HEK293 (cell line): ENCODE results near the gene RCL1.
A peak's percentile ranks its signal among the peaks of the same experiment; 100 is the strongest.

ENCODE experiments used
- CTCF ChIA-PET: fragments of 350-600 bp; formaldehyde crosslinking; extraction: SDS; loops from one replicate; lab custom pipeline; 2021; ENCODE audit warnings: antibody characterized with exemption; lab: Yijun Ruan, JAX
- POLR2A ChIA-PET: fragments of 300-600 bp; formaldehyde crosslinking; extraction: SDS; loops from one replicate; lab custom pipeline; 2020; ENCODE audit warnings: antibody characterized with exemption, inconsistent platforms; lab: Yijun Ruan, JAX
- H3K27ac ChIP-seq: fragments of 200-500 bp; sonication (Bioruptor generic); 2 replicates; pipeline ENCODE4 v1.5.1; 2014; ENCODE audit warnings: low read depth, low read length, control low read depth, inconsistent platforms; ENCODE audit errors: extremely low read depth
- H3K36me3 ChIP-seq, 2 experiments: fragments of 200-500 bp in 1 of 2; sonication (Bioruptor generic) in 1 of 2; 1 replicate in 1 of 2; 2 replicates in 1 of 2; pipeline ENCODE4 v1.5.1; 2014 to 2017; ENCODE audit warnings: inconsistent platforms in 2 of 2, low read length in 2 of 2; ENCODE audit not compliant: control insufficient read depth in 2 of 2, insufficient read depth in 1 of 2
- H3K4me1 ChIP-seq: fragments of 200-500 bp; sonication (Bioruptor generic); 2 replicates; pipeline ENCODE4 v1.5.1; 2014; ENCODE audit warnings: mild to moderate bottlenecking, low read length, inconsistent platforms; ENCODE audit not compliant: control insufficient read depth, insufficient read depth
- H3K4me3 ChIP-seq: 2 replicates; pipeline ENCODE4 v1.5.1; 2011; ENCODE audit warnings: low read depth, mild to moderate bottlenecking, control low read depth, low read length, moderate library complexity
- H3K9me3 ChIP-seq: fragments of 200-500 bp; sonication (Bioruptor generic); 2 replicates; pipeline ENCODE4 v1.5.1; 2014; ENCODE audit warnings: low read depth, low read length, inconsistent platforms; ENCODE audit not compliant: control insufficient read depth, insufficient read depth
- ELK4 ChIP-seq: IDR thresholded peaks from 2 replicates; pipeline ENCODE4 v1.6.1; 2011; ENCODE audit warnings: mild to moderate bottlenecking, low read depth, low read length, borderline replicate concordance
- GLIS2 ChIP-seq: fragments of 450-650 bp; formaldehyde crosslinking; IDR thresholded peaks from 2 replicates; pipeline ENCODE4 v1.5.1; 2016; ENCODE audit warnings: missing biosample characterization, missing genetic modification characterization
- HOXC10 ChIP-seq: sonication (generic); formaldehyde crosslinking; IDR thresholded peaks from 2 replicates; pipeline ENCODE4 v1.8.1; 2023; ENCODE audit warnings: mild to moderate bottlenecking, missing genetic modification reagents
- INSM2 ChIP-seq: fragments of 450-650 bp; formaldehyde crosslinking; IDR thresholded peaks from 2 replicates; pipeline ENCODE4 v1.5.1; 2016; ENCODE audit warnings: missing biosample characterization, missing genetic modification characterization
- PRDM6 ChIP-seq: fragments of 450-650 bp; formaldehyde crosslinking; IDR thresholded peaks from 2 replicates; pipeline ENCODE4 v1.5.1; 2017; ENCODE audit warnings: missing biosample characterization, missing genetic modification characterization
- SCRT1 ChIP-seq: fragments of 450-650 bp; formaldehyde crosslinking; IDR thresholded peaks from 2 replicates; pipeline ENCODE4 v1.5.1; 2016; ENCODE audit warnings: missing biosample characterization, missing genetic modification characterization, borderline replicate concordance
- SP7 ChIP-seq: fragments of 450-650 bp; formaldehyde crosslinking; IDR thresholded peaks from 2 replicates; pipeline ENCODE4 v1.5.1; 2016; ENCODE audit warnings: missing biosample characterization, missing genetic modification characterization
- YY1 ChIP-seq: fragments of 450-650 bp; formaldehyde crosslinking; IDR thresholded peaks from 2 replicates; pipeline ENCODE4 v1.5.1; 2018; ENCODE audit warnings: missing biosample characterization, missing genetic modification characterization
- ZBTB21 ChIP-seq: fragments of 450-650 bp; formaldehyde crosslinking; IDR thresholded peaks from 2 replicates; pipeline ENCODE4 v1.5.1; 2017; ENCODE audit warnings: missing biosample characterization, missing genetic modification characterization
- ZBTB8A ChIP-seq: fragments of 450-650 bp; formaldehyde crosslinking; IDR thresholded peaks from 2 replicates; pipeline ENCODE4 v1.5.1; 2016; ENCODE audit warnings: missing biosample characterization, missing genetic modification characterization
- ZNF10 ChIP-seq: fragments of 450-650 bp; formaldehyde crosslinking; IDR thresholded peaks from 2 replicates; pipeline ENCODE4 v1.5.1; 2017; ENCODE audit warnings: missing biosample characterization, missing genetic modification characterization
- ZNF121 ChIP-seq: fragments of 450-650 bp; formaldehyde crosslinking; IDR thresholded peaks from 2 replicates; pipeline ENCODE4 v1.5.1; 2016; ENCODE audit warnings: missing biosample characterization, missing genetic modification characterization
- ZNF18 ChIP-seq: fragments of 450-650 bp; formaldehyde crosslinking; IDR thresholded peaks from 2 replicates; pipeline ENCODE4 v1.5.1; 2016; ENCODE audit warnings: missing biosample characterization, missing genetic modification characterization
- ZNF311 ChIP-seq: fragments of 450-650 bp; formaldehyde crosslinking; IDR thresholded peaks from 2 replicates; pipeline ENCODE4 v1.5.1; 2017; ENCODE audit warnings: missing biosample characterization, missing genetic modification characterization, borderline replicate concordance
- ZNF350 ChIP-seq: fragments of 450-650 bp; formaldehyde crosslinking; IDR thresholded peaks from 2 replicates; pipeline ENCODE4 v1.5.0; 2017; ENCODE audit warnings: missing biosample characterization, mild to moderate bottlenecking, missing genetic modification characterization
- ZNF394 ChIP-seq: fragments of 450-650 bp; formaldehyde crosslinking; IDR thresholded peaks from 2 replicates; pipeline ENCODE4 v1.5.1; 2016; ENCODE audit warnings: missing biosample characterization, missing genetic modification characterization, mild to moderate bottlenecking, moderate library complexity, borderline replicate concordance
- ZNF530 ChIP-seq: fragments of 450-650 bp; formaldehyde crosslinking; IDR thresholded peaks from 2 replicates; pipeline ENCODE4 v1.5.1; 2016; ENCODE audit warnings: low read depth, missing biosample characterization, missing genetic modification characterization
- ZNF561 ChIP-seq: fragments of 450-650 bp; IDR thresholded peaks from 2 replicates; pipeline ENCODE4 v1.5.1; 2018; ENCODE audit warnings: missing biosample characterization, missing genetic modification characterization, borderline replicate concordance
- ZNF600 ChIP-seq: fragments of 450-650 bp; formaldehyde crosslinking; IDR thresholded peaks from 2 replicates; pipeline ENCODE4 v1.5.1; 2016; ENCODE audit warnings: missing biosample characterization, missing genetic modification characterization
- ZNF626 ChIP-seq: fragments of 450-650 bp; sonication (Bioruptor Pico); formaldehyde crosslinking; IDR thresholded peaks from 2 replicates; pipeline ENCODE4 v1.5.1; 2018; ENCODE audit warnings: missing biosample characterization, missing genetic modification characterization, inconsistent platforms
- ZNF791 ChIP-seq: fragments of 450-650 bp; formaldehyde crosslinking; IDR thresholded peaks from 2 replicates; pipeline ENCODE4 v1.5.1; 2016; ENCODE audit warnings: missing biosample characterization, missing genetic modification characterization
- ZSCAN23 ChIP-seq: fragments of 450-650 bp; formaldehyde crosslinking; IDR thresholded peaks from 2 replicates; pipeline ENCODE4 v1.5.1; 2016; ENCODE audit warnings: missing biosample characterization, missing genetic modification characterization

Gene RCL1

GRCh38 chr9:4828761-4829160 lies 36.0 kb downstream of the RCL1 start:
- H3K36me3 ChIP-seq, result no peaks in the 10 kb centered on the region
- H3K4me1 ChIP-seq, result 0 out of 2 replicates have a peak, but pooled peaks cover 4% of the 10 kb centered on the region
- no peak overlapping the region for H3K4me3 ChIP-seq
- CTCF ChIA-PET, result interaction anchor here (0.8 to 1.3 kb wide), 2 partner anchors 66 to 69 kb away, joined by 3 read pairs; no protein-coding TSS in a partner anchor
- POLR2A ChIA-PET, result interaction anchor here (0.9 kb wide), 1 partner anchor 36 kb away, joined by 3 read pairs; the partner anchor contains the start of gene RCL1
- TF ChIP-seq PRDM6 (tag by site-specific recombination), result peak; percentile 17; the same call in 1 of the 2 replicates
- TF ChIP-seq ZNF600 (tag by site-specific recombination), result no peak
- TF ChIP-seq, all 188 proteins: peak for 1
- Histone ChIP-seq H3K9me3 (no peaks in the 10 kb centered on the region), H3K27ac (no peak overlapping the region)

- H3K9me3 ChIP-seq, result no peaks in the 10 kb centered on the region
- POLR2A ChIA-PET, result no interaction called here
- no peaks in the 10 kb centered on the region for H3K36me3 ChIP-seq
- TF ChIP-seq ZNF121 (no peak), ZBTB21 (tag by site-specific recombination) (no peak), ZNF561 (no peak), ZNF10 (tag by site-specific recombination) (no peak), ZSCAN23 (tag by site-specific recombination) (no peak), ELK4 (no peak), ZNF530 (tag by site-specific recombination) (no peak), ZNF394 (tag by site-specific recombination) (no peak), YY1 (no peak), ZNF791 (tag by site-specific recombination) (no peak), ZBTB8A (no peak), ZNF350 (tag by site-specific recombination) (no peak)
- no peak overlapping the region for H3K4me3 ChIP-seq
- H3K4me1 ChIP-seq, result 0 out of 2 replicates have a peak, but pooled peaks cover 4% of the 10 kb centered on the region
- CTCF ChIA-PET, result interaction anchor here (0.6 to 0.8 kb wide), 3 partner anchors 21 to 1182 kb away, joined by 3 to 5 read pairs (median 3); no protein-coding TSS in a partner anchor
- no peak overlapping the region for H3K27ac ChIP-seq
Observed at GRCh38 chr9:4829969-4830368, 37.2 kb downstream of the RCL1 start.

- no peaks in the 10 kb centered on the region for H3K9me3 ChIP-seq
- no peak overlapping the region for H3K4me3 ChIP-seq
- H3K4me1 ChIP-seq, result 0 out of 2 replicates have a peak, but pooled peaks cover 4% of the 10 kb centered on the region
- CTCF ChIA-PET, result interaction anchor here (0.6 to 0.8 kb wide), 2 partner anchors 72 to 1182 kb away, joined by 3 to 5 read pairs; no protein-coding TSS in a partner anchor
- no peak overlapping the region for H3K27ac ChIP-seq
- POLR2A ChIA-PET, result no interaction called here
- TF ChIP-seq ZNF626, result no peak
- H3K36me3 ChIP-seq, result peaks cover 0 to under 1% of the 10 kb centered on the region in 2 experiments; a peak in 1 of 3 replicates
Observed at GRCh38 chr9:4830699-4831098, 38.0 kb downstream of the RCL1 start.

GRCh38 chr9:4831119-4831518 lies 38.4 kb downstream of the RCL1 start:
- POLR2A ChIA-PET, result no interaction called here
- H3K9me3 ChIP-seq, result no peaks in the 10 kb centered on the region
- no peak overlapping the region for H3K27ac ChIP-seq
- CTCF ChIA-PET, result no interaction called here
- H3K36me3 ChIP-seq, result peaks cover 0 to 4% of the 10 kb centered on the region in 2 experiments; a peak in 1 of 3 replicates
- H3K4me1 ChIP-seq, result 0 out of 2 replicates have a peak, but pooled peaks cover 4% of the 10 kb centered on the region
- no peak overlapping the region for H3K4me3 ChIP-seq
- no peak for TF ChIP-seq HOXC10 (CRISPR knock-in tag)
- no peak for TF ChIP-seq GLIS2 (tag by site-specific recombination)
- TF ChIP-seq ZNF18, result no peak
- TF ChIP-seq INSM2 (tag by site-specific recombination), result no peak
- no peak for TF ChIP-seq SCRT1 (tag by site-specific recombination)
- TF ChIP-seq SP7 (tag by site-specific recombination), result no peak
- TF ChIP-seq ZNF311 (tag by site-specific recombination), result no peak
